ENCODE data around the gene CAMTA2. TPM values are rescaled to one million over a fixed set of nuclear protein-coding genes. Genes with fewer than 3 reads are reported as not detected.
"Not testable (repeated sequence)": the region's sequence is repeated elsewhere in the genome, so short reads cannot be mapped to it uniquely, and the experiment has no call there.

Gene CAMTA2
- 5.4 TPM for polyA plus RNA-seq (2013, experiment 1 of 2)
- 5.1 TPM for polyA plus RNA-seq (2013, experiment 2 of 2)

- Histone ChIP-seq H3K27me3 (ENCODE audit: insufficient read depth, low read length) (peaks cover 11% of the 10 kb centered on the region; the same call in 1 of the 2 replicates), H3K9me3 (ENCODE audit: insufficient read depth, low read depth, low read length) (no peaks in the 10 kb centered on the region), H3K36me3 (ENCODE audit: insufficient read depth, low read length) (no peaks in the 10 kb centered on the region), H3K4me1 (ENCODE audit: insufficient read depth, low read length) (peaks cover 9% of the 10 kb centered on the region; the same call in 1 of the 2 replicates), H3K9ac (ENCODE audit: low read depth, low read length) (peak within 1 kb of the TSS; percentile 18), H3K4me3 (ENCODE audit: low read length) (peak within 1 kb of the TSS; percentile 71), H3K27ac (ENCODE audit: low read depth, low read length) (no peak within 1 kb of the TSS; the same call in 1 of the 2 replicates)
- WGBS = 2% methylated on average over 78 of the region's 78 CpGs
These were observed at the start of gene CAMTA2 for GRCh38 chr17:4986951-4987766. TSS of gene CAMTA2 (minus strand) at chr17:4987675. CDS start at chr17:4986222, 1,453 bp downstream.

GRCh38 chr17:5035315-5035714, 47.8 kb upstream of the CAMTA2 start, which contains the start of gene SLC52A1:
TSS of gene SLC52A1 (minus strand) at chr17:5035426. CDS start at chr17:5034606, 820 bp downstream.
- H3K4me3 ChIP-seq (ENCODE audit: low read length) = peak within 1 kb of the TSS; percentile 46
- H3K36me3 ChIP-seq (ENCODE audit: insufficient read depth, low read length) = no peaks in the 10 kb centered on the region
- 15% methylated on average over 23 of the region's 24 CpGs for WGBS
- H3K9ac ChIP-seq (ENCODE audit: low read depth, low read length) = no peak within 1 kb of the TSS
- no peak within 1 kb of the TSS for H3K27ac ChIP-seq (ENCODE audit: low read depth, low read length)
- no peaks in the 10 kb centered on the region for H3K4me1 ChIP-seq (ENCODE audit: insufficient read depth, low read length)
- no peaks in the 10 kb centered on the region for H3K9me3 ChIP-seq (ENCODE audit: insufficient read depth, low read depth, low read length)
- no peaks in the 10 kb centered on the region for H3K27me3 ChIP-seq (ENCODE audit: insufficient read depth, low read length)

GRCh38 chr17:5034651-5035050, 47.2 kb upstream of the CAMTA2 start:
- no peak overlapping the region for H3K9ac ChIP-seq (ENCODE audit: low read depth, low read length)
- H3K9me3 ChIP-seq (ENCODE audit: insufficient read depth, low read depth, low read length) = no peaks in the 10 kb centered on the region
- no peaks in the 10 kb centered on the region for H3K36me3 ChIP-seq (ENCODE audit: insufficient read depth, low read length)
- 92% methylated on average over 14 of the region's 14 CpGs for WGBS
- no peaks in the 10 kb centered on the region for H3K4me1 ChIP-seq (ENCODE audit: insufficient read depth, low read length)
- no peaks in the 10 kb centered on the region for H3K27me3 ChIP-seq (ENCODE audit: insufficient read depth, low read length)
- no peak overlapping the region for H3K4me3 ChIP-seq (ENCODE audit: low read length)
- H3K27ac ChIP-seq (ENCODE audit: low read depth, low read length) = no peak overlapping the region

GRCh38 chr17:5034063-5034462, 46.6 kb upstream of the CAMTA2 start:
- Histone ChIP-seq H3K27me3 (ENCODE audit: insufficient read depth, low read length) (no peaks in the 10 kb centered on the region), H3K9ac (ENCODE audit: low read depth, low read length) (no peak overlapping the region), H3K4me3 (ENCODE audit: low read length) (no peak overlapping the region), H3K27ac (ENCODE audit: low read depth, low read length) (no peak overlapping the region), H3K9me3 (ENCODE audit: insufficient read depth, low read depth, low read length) (no peaks in the 10 kb centered on the region), H3K4me1 (ENCODE audit: insufficient read depth, low read length) (no peaks in the 10 kb centered on the region), H3K36me3 (ENCODE audit: insufficient read depth, low read length) (no peaks in the 10 kb centered on the region)
- 91% methylated on average over 5 of the region's 5 CpGs for WGBS

- Histone ChIP-seq H3K27ac (ENCODE audit: low read depth, low read length) (no peak overlapping the region), H3K4me3 (ENCODE audit: low read length) (no peak overlapping the region), H3K27me3 (ENCODE audit: insufficient read depth, low read length) (no peaks in the 10 kb centered on the region), H3K36me3 (ENCODE audit: insufficient read depth, low read length) (no peaks in the 10 kb centered on the region), H3K9me3 (ENCODE audit: insufficient read depth, low read depth, low read length) (no peaks in the 10 kb centered on the region), H3K4me1 (ENCODE audit: insufficient read depth, low read length) (no peaks in the 10 kb centered on the region), H3K9ac (ENCODE audit: low read depth, low read length) (no peak overlapping the region)
- WGBS = 91% methylated on average over 13 of the region's 13 CpGs
These were observed 46.0 kb upstream of the CAMTA2 start for GRCh38 chr17:5033352-5034015.

- Histone ChIP-seq H3K9ac (ENCODE audit: low read depth, low read length) (no peak overlapping the region), H3K27ac (ENCODE audit: low read depth, low read length) (no peak overlapping the region), H3K4me3 (ENCODE audit: low read length) (no peak overlapping the region), H3K27me3 (ENCODE audit: insufficient read depth, low read length) (no peaks in the 10 kb centered on the region), H3K36me3 (ENCODE audit: insufficient read depth, low read length) (no peaks in the 10 kb centered on the region), H3K9me3 (ENCODE audit: insufficient read depth, low read depth, low read length) (no peaks in the 10 kb centered on the region), H3K4me1 (ENCODE audit: insufficient read depth, low read length) (no peaks in the 10 kb centered on the region)
- WGBS = 87% methylated on average over 6 of the region's 6 CpGs
These were observed 45.4 kb upstream of the CAMTA2 start for GRCh38 chr17:5032865-5033264.

GRCh38 chr17:5031365-5032082, 44.0 kb upstream of the CAMTA2 start:
- WGBS = 8% methylated on average over 36 of the region's 48 CpGs
- Histone ChIP-seq H3K4me1 (ENCODE audit: insufficient read depth, low read length) (no peaks in the 10 kb centered on the region), H3K9me3 (ENCODE audit: insufficient read depth, low read depth, low read length) (no peaks in the 10 kb centered on the region), H3K27me3 (ENCODE audit: insufficient read depth, low read length) (no peaks in the 10 kb centered on the region), H3K27ac (ENCODE audit: low read depth, low read length) (no peak overlapping the region), H3K9ac (ENCODE audit: low read depth, low read length) (no peak overlapping the region), H3K4me3 (ENCODE audit: low read length) (peak overlapping the region; percentile 47), H3K36me3 (ENCODE audit: insufficient read depth, low read length) (no peaks in the 10 kb centered on the region)

- not testable (repeated sequence) for H3K27me3 ChIP-seq (ENCODE audit: insufficient read depth, low read length); H3K27ac ChIP-seq (ENCODE audit: low read depth, low read length); H3K4me1 ChIP-seq (ENCODE audit: insufficient read depth, low read length); H3K36me3 ChIP-seq (ENCODE audit: insufficient read depth, low read length); H3K9me3 ChIP-seq (ENCODE audit: insufficient read depth, low read depth, low read length); H3K4me3 ChIP-seq (ENCODE audit: low read length); H3K9ac ChIP-seq (ENCODE audit: low read depth, low read length)
- whole genome bisulfite sequencing = 94% methylated on average over 2 of the region's 2 CpGs
These were observed 42.7 kb upstream of the CAMTA2 start for GRCh38 chr17:5030168-5030567.

- 91% methylated on average over 4 of the region's 5 CpGs for WGBS
- Histone ChIP-seq H3K9me3 (ENCODE audit: insufficient read depth, low read depth, low read length) (no peaks in the 10 kb centered on the region), H3K4me1 (ENCODE audit: insufficient read depth, low read length) (no peaks in the 10 kb centered on the region), H3K27me3 (ENCODE audit: insufficient read depth, low read length) (no peaks in the 10 kb centered on the region), H3K36me3 (ENCODE audit: insufficient read depth, low read length) (peaks cover 11% of the 10 kb centered on the region), H3K4me3 (ENCODE audit: low read length) (no peak overlapping the region), H3K27ac (ENCODE audit: low read depth, low read length) (no peak overlapping the region), H3K9ac (ENCODE audit: low read depth, low read length) (no peak overlapping the region)
These were observed 40.4 kb upstream of the CAMTA2 start for GRCh38 chr17:5027916-5028315.

- H3K9me3 ChIP-seq (ENCODE audit: insufficient read depth, low read depth, low read length) = no peaks in the 10 kb centered on the region
- H3K9ac ChIP-seq (ENCODE audit: low read depth, low read length) = no peak overlapping the region
- 93% methylated on average over 6 of the region's 6 CpGs for WGBS
- H3K27ac ChIP-seq (ENCODE audit: low read depth, low read length) = no peak overlapping the region
- H3K4me3 ChIP-seq (ENCODE audit: low read length) = no peak overlapping the region
- H3K27me3 ChIP-seq (ENCODE audit: insufficient read depth, low read length) = no peaks in the 10 kb centered on the region
- peaks cover 17% of the 10 kb centered on the region for H3K36me3 ChIP-seq (ENCODE audit: insufficient read depth, low read length)
- H3K4me1 ChIP-seq (ENCODE audit: insufficient read depth, low read length) = no peaks in the 10 kb centered on the region
These were observed 39.8 kb upstream of the CAMTA2 start for GRCh38 chr17:5027299-5027698.

- Histone ChIP-seq H3K4me3 (ENCODE audit: low read length) (no peak overlapping the region), H3K9ac (ENCODE audit: low read depth, low read length) (no peak overlapping the region), H3K36me3 (ENCODE audit: insufficient read depth, low read length) (peaks cover 43% of the 10 kb centered on the region), H3K9me3 (ENCODE audit: insufficient read depth, low read depth, low read length) (no peaks in the 10 kb centered on the region), H3K27me3 (ENCODE audit: insufficient read depth, low read length) (no peaks in the 10 kb centered on the region), H3K4me1 (ENCODE audit: insufficient read depth, low read length) (no peaks in the 10 kb centered on the region), H3K27ac (ENCODE audit: low read depth, low read length) (no peak overlapping the region)
- WGBS = 98% methylated on average over 4 of the region's 4 CpGs
These were observed 37.1 kb upstream of the CAMTA2 start for GRCh38 chr17:5024604-5025003.

Measured in HUES64 (cell line).